NCI-H2029 (cell line): ENCODE results near the gene SOX9.
A peak's percentile ranks its signal among the peaks of the same experiment; 100 is the strongest.

Experiments
- DNase-seq: peaks from one replicate; lab custom pipeline; 2025; lab: John Stamatoyannopoulos, UW

Gene SOX9

DNA sequence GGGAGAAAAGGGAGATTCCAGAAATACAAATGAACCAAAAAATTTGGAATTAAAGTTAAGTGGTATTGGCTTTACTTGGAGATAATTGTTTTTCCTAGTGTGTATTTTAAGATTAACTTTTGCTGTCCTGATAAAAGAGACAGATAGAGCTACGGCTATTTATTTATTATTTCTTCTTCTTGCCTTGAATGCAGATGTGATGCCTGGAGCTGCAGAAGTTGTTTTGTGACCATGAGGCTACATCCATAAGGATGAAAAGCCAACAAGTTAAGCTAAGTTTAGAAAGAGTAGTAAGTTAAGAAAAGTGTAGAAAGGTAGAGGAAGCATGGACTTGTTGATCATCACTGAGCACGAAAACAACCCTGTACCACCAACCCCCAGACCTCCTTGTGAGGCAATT is 41.7 kb downstream of the SOX9 start:
- DNase-seq, result no peak

- no peak for DNase-seq
Observed at GRCh38 chr17:72163474-72163873, 42.7 kb downstream of the SOX9 start.

- DNase-seq, result no peak
Observed at GRCh38 chr17:72164158-72164739, 43.4 kb downstream of the SOX9 start.

DNA sequence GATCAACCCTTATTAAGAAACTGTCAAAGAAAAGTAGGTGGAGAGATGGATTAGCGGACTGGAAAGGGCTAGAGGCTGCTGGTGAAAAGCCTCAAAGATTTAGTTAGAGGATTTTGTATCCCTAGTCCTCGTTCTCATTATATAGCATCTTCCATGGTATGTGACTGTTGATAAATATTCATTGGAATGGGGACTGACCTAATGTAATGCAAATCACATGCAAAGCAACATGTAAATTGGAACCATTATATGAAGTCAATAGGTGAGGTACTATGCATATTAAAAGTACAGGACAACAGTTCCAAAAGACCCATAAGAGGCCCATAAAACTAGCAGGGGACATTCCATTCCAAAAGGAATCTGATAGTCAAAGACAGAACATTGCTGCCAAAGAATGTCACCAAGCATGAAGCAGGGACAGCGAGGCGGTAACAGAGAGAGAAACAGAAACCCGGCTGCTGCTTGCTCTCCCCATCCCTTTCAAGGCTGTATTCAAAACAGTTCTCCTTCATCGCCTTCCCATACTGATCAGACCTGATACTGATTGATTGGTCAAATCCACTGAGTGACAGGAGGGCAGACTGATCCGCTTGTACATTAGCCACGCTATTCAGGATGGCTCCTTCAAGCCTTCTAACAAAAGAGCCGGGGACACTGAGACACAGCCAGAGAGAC is 44.5 kb downstream of the SOX9 start:
- DNase-seq, result no peak

DNA sequence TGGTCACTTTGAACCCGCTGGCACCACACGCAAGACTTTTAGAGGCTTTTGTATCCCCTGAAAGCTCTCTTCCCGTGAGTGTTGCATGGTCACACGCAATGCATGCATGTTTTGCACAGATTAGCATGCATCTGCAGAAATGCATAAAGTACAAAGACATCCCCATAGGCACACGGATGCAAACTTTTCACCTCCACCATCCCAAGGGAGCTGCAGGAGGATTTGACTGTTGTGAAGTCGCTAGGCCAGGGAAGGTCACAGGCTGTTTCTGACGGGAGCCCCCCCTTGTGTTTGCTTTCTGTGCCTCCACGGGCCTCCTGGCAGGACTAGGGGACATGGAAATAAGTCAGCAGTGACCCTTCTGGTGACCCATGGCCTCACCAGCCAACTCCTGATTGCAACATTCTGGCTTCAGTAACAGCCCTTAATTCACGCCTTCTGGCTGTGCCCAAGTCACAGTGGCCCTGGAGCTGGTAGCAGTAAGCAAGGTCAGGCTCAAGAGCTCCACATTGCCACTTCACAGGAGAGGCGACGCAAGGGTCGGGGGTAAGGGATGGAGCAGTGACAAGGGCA is 45.1 kb downstream of the SOX9 start:
- no peak for DNase-seq

DNA sequence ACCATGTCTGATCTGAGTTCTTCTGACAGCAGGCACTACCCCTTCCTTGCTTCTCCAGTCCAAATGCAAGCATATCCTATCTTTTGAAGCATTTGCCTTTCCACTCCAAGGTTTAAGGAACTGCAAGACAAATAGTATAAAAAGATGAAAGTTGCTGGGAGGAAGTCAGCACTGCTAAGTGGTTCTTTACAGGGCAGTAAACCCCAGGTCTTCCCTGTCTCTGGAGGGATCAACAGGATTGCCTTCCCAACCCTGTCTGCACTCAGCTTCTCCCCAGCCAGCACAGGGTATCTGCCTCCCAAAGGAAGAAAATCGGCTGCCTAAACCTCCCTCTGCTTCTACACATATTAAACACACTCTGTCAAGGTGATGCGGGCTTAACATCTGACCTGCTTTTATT is 46.8 kb downstream of the SOX9 start:
- DNase-seq, result no peak

- no peak for DNase-seq
Observed at GRCh38 chr17:72169823-72170222, 49.0 kb downstream of the SOX9 start.

- no peak for DNase-seq
Observed at GRCh38 chr17:72171703-72172667, 51.2 kb downstream of the SOX9 start.

DNA sequence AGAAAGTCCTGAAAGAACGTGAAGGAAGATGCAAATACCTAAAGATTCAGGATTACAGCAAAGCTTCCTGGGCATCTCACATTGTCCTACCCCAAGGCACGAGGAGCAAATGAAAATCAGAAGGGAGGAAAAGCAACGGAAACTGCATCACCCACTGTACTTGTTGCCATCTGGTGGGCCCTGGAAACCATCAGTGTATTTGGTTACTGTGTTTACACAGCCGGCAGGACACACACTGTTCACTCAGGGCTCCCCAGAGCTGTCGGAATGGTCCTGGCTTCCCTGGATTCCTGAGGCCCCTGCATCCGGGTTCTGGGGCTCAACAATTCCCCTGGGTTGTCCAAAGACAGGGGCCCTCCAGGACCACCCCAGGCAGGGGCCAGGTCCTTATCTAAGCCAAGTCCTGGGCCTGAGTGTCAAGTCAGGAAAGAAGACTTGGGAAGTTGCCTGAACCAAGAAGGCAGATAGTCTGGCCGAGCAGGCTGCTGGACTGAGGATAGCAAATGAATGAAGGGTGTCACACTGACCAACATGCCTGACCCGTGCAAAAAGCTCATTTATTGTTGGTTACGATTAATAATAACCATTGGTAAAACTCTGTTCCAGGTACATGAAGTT is 52.8 kb downstream of the SOX9 start:
- DNase-seq, result peak; percentile 21

DNA sequence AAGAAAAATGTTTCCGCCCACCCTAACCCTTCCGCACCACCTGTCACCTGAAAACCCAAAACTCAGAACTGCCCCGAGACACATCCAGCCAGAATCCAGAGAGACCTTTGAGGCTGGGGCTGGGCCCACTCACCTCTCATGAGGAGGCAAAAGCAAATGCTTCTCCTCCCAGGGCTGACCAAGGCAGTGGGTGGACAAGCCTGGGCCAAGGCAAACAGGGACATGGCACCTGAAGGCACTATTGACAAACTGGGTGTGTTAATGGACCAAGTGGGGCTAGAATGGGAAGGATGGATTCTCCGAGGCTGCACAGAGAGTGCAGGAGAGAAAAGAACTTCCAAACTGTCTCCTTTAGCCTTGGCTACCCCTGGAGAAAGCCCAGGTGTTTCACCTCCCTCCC is 54.4 kb downstream of the SOX9 start:
- DNase-seq, result no peak
